Right lung (tissue), 5 donors: ENCODE measurements around the gene PGLYRP2. TPM values are rescaled to one million over a fixed set of nuclear protein-coding genes. Genes with fewer than 3 reads are reported as not detected.

Source experiments
- DNase-seq, 2 donors: peaks; one replicate each; pipeline ENCODE4 v3.0.0-alpha.2; 2013
- polyA plus RNA-seq, 5 donors: library from polyadenylated mRNA; unstranded; fragments of 120-200 nt; gene quantifications; one replicate each; pipeline versions ENCODE4 v1.2.1 to v1.2.3, GENCODE V29; 2013; ENCODE audit warnings: inconsistent platforms in 1 of 5, low replicate concordance in 1 of 5; ENCODE audit not compliant: insufficient read length in 5 of 5, insufficient read depth in 1 of 5

The PGLYRP2 gene
- polyA plus RNA-seq, 5 donors, result 0.10 TPM; not detected in 4

DNA sequence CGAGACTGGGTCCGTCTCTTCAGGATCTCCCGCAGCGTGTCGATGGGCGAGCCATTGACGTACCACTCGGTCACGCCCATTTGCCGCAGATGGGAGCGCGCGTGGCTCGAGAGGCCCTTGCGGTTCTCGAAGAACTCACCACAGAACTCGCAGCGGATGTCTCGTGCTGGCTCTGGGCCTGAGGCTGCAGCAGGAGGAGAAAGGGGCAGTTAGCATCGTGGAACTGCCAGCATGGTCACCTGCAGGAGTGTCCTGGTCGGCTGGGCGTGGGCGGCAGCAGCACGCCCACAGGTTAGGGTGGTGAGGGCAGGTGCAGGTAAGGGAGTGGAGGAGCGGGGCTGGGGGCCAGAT, 52.0 kb downstream of the PGLYRP2 start:
- no peak for DNase-seq

DNA sequence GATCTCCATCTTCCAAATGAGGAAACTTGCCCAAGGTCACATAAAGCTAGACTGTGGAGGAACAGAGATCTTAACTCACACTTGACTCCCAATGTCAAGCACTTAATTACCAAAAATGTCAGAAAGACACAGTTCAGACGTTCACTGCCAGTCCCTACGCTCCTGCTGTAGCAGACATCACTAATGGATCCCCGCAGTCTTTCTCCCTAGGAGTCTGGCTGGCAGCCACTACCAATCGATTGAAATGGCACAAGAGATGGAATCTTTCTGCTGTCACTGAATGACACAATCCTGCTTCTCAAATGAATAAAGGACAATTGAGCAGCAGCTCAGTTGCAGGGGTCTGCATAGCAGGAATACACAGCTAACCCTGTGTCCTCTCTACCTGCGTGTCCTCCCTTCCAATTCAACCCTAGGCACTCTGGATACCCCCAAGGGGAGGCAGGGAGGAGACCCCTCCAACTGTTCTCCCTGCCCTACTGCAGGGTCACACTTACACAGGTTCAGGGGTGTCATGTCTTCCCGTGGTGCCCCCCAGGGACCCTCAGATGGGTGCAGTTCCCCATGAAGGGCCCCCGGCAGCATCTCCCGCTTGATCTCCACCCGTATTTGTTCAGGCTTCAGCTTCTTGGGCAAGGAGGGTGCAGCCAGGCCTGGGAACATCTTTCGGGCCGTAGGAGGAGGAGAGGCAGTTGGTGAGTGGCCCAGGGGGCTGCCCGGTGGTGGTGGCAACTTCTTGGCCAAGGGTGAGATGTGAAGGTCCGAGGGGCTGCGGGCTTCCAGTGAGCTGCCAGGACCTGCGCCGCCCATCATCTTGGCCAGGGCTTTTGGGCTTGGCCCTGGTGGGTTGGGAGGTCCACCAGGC, 52.6 kb downstream of the PGLYRP2 start:
- no peak for DNase-seq

DNA sequence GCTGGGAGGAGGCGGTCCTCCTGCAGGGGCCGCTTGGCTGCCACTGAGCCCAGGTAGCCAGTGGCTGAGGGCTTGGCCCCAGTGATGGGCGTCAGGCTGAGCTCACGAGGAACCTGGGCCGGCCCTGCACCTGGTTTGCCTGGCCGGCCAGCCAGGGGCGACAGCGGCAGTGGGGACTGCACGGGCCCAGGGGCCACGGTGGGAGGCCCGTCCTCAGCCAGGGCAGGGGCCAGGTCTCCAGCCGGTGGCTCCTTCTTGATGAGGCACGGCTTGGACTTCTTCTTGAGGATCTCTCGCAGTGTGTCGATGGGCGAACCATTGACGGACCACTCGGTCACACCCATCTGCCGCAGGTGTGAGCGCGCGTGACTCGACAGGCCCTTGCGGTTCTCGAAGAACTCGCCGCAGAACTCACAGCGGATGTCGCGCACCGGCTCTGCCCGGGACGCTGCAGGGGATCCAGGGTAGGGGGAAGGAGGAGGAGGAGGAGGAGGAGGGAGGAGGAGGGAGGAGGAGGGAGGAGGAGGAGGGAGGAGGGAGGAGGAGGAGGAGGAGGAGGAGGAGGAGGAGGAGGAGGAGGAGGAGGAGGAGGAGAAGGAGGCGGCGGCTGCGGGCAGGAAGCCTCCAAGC, 53.9 kb downstream of the PGLYRP2 start:
- no peak for DNase-seq

DNA sequence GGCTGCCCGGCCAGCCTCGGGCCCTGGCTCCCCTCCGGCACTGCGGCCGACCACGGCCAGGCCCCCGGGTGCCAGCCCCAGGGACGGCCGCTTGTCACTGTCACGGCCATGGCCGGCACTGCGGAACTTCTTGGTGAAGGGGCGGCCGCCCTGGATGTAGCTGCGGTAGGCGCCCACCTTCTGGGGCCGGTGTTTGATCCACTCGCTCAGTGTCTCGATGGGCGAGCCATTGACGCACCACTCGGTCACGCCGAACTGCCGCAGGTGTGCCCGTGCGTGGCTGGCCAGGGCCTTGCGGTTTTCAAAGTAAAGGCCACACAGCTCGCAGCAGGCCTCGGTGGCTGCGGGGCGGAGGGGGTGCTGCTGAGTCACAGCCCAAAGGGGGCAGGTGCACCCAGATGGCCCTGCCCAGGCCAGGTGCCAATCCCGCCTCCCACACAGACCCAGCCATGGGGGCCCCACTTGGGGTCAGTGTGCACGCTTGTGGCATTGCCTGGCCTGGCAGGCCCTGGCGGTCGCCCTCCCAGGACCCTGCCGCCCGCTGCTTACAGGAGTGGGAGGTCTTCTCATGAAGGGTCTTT, 54.5 kb downstream of the PGLYRP2 start:
- no peak for DNase-seq

DNA sequence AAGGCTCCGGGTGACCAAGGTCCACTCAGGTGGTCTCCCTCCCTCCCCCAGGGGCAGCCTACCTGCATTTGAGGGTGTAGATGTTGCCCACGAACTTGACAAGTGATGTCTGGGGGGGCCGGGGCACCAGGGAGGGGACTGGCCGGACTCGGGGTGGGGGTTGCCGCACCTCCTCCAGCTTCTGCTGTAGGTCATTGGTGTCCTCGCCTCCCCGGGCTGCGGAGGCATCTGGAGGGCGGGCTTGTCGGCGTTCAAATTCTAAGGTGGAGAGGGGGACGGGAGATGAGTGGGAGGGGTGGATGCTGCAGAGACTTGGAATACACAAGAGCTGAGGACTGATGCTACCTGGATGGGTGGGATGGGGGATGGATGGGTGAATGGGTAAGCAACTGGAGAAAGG, 55.2 kb downstream of the PGLYRP2 start:
- DNase-seq, result no peak

DNA sequence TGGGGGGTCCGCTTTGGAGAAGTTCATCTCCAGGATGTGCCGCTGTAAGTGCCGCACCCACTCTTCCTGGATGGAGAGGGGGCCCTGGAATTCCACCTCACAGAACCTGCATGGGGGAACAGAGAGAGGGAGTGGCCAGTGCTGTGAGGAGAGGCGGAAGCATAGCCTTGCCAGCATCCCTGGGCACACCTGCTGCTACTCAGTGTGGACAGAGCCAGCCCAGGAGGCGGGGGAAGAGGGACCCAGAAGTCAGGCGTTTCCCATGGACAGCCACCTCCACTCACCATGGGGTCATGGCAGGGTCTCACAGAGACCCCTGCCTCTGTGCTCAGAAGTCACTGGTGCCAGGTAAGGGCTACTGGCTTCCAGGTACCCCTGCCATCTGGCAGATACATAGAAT, 56.2 kb downstream of the PGLYRP2 start:
- no peak for DNase-seq

DNA sequence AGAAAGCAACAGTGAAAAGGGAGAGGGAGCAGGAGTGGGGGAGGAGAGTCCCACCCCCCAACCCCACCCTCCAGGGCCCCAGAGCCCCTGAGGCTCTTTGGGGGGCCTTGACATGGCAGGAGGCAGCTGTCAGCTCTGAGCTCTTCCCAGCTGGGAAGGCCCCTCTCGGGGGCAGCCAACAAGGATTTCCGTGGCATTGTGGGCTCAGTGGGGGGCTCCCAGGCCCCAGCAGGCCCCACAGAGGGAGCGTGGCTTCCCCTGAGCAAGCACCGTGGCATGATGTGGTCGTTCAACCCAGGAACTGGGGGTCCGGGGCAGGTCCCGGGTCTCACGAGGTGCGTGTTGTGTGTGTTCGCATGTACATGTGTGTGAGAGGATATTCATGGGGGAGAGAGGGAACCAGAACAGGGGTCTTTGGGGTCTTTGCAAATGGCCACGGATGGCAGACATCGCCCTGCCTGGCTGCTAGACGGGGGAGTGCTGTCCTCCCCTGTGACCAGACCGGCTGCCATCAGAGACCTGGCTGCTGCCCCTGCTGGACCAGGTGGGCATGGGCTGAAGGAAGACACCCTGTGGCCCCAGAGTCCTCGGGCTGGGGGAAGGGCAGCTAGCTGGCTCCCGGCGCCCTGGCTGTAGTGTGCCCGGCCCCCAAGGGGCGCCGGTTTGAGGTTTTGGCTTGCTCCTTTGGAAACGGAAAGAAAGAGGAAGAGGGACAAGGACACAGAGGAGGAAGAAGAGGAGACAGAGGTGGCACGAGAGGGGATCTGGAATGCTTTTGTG, 56.8 kb downstream of the PGLYRP2 start:
- DNase-seq, result no peak

DNA sequence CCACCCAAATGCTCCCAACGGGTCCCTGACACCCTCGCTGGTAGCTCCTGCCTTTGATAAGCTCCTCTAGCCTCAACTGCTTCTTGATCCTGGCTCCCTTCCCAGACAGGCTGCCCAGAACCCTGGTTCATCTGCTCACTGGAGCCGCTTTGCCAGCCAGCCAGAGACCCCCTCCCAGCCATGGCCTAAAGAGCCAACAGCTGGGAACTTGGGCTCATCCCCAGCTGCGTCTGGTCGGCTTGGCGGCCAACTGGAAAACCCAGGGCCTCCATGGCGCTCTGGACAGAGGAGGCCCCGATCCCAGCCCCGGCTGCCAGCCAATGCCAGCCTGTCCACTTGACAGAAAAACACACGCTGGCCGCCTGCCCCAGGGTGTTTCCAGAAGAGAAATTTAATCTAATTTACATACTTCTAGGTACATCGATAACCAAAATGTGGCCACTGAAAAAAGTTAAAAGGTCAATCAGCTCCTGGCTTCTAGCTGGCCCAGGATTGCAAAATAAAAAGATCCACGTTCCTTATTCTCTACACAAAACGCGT, 57.5 kb downstream of the PGLYRP2 start:
- peak; percentile 36 to 49 for DNase-seq

DNA sequence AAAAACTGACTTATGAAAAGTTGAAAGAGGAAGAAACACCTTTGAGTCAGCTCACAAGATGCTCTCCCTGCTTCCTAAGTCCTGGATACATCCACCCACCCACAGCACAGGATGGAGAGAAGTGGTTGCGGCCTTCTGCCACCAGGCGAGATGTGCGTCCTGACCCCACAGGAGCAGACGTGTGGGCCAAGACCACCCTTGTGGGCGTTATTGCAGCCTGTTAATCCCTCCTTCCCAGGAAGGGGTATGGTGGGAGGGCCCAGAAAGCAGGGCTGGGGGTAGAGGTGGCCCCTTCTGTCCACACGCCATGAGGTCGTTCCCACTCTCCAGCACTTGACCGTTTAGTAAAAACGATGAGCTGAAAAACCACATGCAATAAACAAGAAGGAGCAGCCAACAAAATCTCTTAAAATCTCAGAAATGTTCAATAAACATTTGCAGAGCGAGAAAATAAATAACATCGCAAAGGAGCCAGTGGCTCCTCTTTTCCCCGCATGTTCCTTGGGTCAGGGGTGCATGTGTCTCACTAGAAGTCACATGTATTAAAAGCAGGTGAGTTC, 58.1 kb downstream of the PGLYRP2 start:
- no peak for DNase-seq

DNA sequence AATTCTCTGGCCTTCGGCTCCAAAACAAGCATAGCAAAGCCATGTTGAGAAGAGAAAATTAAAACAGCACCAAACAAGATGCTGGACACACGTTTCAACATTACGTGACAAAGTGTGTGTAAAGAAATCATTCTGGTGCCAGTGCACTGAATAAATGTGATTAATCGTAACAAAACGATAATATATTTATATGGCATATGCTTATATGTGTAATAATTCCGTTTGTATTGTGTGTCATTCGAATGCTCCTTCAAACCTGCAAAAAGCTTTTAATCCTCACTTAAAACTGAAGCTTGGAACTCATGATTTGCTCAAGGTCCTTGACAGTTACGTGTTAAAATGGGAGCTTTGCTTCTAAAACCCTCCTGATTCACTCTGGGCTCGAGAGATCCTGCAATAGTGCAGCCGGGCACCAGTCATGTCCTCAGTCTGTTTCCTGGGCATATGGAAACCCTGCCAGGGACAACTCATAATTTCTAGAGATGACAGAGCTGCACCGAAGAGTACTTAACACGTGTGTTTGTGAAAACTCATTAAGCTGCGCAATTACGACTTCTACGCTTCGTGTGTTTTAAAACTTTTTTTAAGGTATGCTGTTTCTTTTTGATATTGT, 59.8 kb downstream of the PGLYRP2 start:
- DNase-seq, result no peak

Other genes starting within 250 kb of the PGLYRP2 start
- 1 to 10 TPM; 2.0 to 3.8 (median 3.0) TPM for gene EPHX3, start 247.1 kb downstream of the PGLYRP2 start, polyA plus RNA-seq
- gene BRD4, start 147.0 kb downstream of the PGLYRP2 start, polyA plus RNA-seq, result 10 to 100 TPM; 39.1 to 58.0 (median 45.6) TPM
- gene AKAP8, start 99.7 kb downstream of the PGLYRP2 start, polyA plus RNA-seq, result 10 to 100 TPM; 25.3 to 32.5 (median 29.4) TPM
- gene AKAP8L, start 60.5 kb downstream of the PGLYRP2 start, polyA plus RNA-seq, result 100 to 1,000 TPM in 4 of 5 donors, 10 to 100 TPM in 1; 92.9 to 130 (median 112) TPM
- gene WIZ, start 29.5 kb downstream of the PGLYRP2 start, polyA plus RNA-seq, result 10 to 100 TPM; 19.4 to 41.7 (median 26.4) TPM
- gene RASAL3, start 15.0 kb downstream of the PGLYRP2 start, polyA plus RNA-seq, result 1 to 10 TPM; 1.9 to 3.6 (median 3.3) TPM
- gene CYP4F22, start 29.0 kb upstream of the PGLYRP2 start, polyA plus RNA-seq, result not detected
- under 1 TPM in 2 of 5 donors, not detected in 3; 0.04 to 0.09 TPM for gene CYP4F8, start 135.7 kb upstream of the PGLYRP2 start, polyA plus RNA-seq
- gene CYP4F3, start 161.4 kb upstream of the PGLYRP2 start, polyA plus RNA-seq, result 1 to 10 TPM in 1 of 5 donors, under 1 TPM in 4; 0.09 to 1.1 (median 0.27) TPM
- 10 to 100 TPM in 3 of 5 donors, 1 to 10 TPM in 2; 5.4 to 12.1 (median 10.7) TPM for gene CYP4F12, start 193.6 kb upstream of the PGLYRP2 start, polyA plus RNA-seq
- not detected for gene OR10H2, start 248.5 kb upstream of the PGLYRP2 start, polyA plus RNA-seq